ENCODE results near the gene PDZD2.

DNA sequence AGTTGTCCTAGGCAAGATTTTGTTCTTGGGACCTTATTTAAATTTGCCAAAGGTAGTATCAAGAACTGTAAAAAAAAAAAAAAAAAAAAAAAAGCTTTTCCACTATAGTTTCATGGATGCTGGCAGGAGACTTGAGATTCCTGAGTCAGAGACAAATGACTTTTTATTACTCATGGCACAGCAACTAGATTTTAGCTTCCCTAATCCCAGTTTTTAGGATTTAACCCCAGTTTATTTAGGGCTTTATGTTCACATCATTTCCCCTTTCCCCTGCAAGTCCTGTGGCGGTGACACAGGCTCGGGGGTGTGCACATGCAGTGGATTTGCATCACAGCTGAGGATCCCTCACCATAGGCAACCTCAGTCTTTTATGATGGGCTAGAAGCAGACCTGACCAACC is 390.3 kb downstream of the PDZD2 start:
- TF ChIP-seq, protein P1, sequence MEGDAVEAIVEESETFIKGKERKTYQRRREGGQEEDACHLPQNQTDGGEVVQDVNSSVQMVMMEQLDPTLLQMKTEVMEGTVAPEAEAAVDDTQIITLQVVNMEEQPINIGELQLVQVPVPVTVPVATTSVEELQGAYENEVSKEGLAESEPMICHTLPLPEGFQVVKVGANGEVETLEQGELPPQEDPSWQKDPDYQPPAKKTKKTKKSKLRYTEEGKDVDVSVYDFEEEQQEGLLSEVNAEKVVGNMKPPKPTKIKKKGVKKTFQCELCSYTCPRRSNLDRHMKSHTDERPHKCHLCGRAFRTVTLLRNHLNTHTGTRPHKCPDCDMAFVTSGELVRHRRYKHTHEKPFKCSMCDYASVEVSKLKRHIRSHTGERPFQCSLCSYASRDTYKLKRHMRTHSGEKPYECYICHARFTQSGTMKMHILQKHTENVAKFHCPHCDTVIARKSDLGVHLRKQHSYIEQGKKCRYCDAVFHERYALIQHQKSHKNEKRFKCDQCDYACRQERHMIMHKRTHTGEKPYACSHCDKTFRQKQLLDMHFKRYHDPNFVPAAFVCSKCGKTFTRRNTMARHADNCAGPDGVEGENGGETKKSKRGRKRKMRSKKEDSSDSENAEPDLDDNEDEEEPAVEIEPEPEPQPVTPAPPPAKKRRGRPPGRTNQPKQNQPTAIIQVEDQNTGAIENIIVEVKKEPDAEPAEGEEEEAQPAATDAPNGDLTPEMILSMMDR (IDR thresholded peaks at IDR 0.05; ENCODE audit: poor library complexity): no peak
- TF ChIP-seq EZH2phosphoT487 (IDR thresholded peaks at IDR 0.05; ENCODE audit: low read depth, severe bottlenecking, unreplicated experiment): no peak
- TF ChIP-seq EZH2 (IDR thresholded peaks at IDR 0.05; ENCODE audit: borderline replicate concordance): no peak

Measured in hepatocyte (in vitro differentiated cells).